ENCODE measurements around the gene AATK.
A peak's percentile ranks its signal among the peaks of the same experiment; 100 is the strongest.
"Not testable (repeated sequence)": the region's sequence is repeated elsewhere in the genome, so short reads cannot be mapped to it uniquely, and the experiment has no call there.

The AATK gene

DNA sequence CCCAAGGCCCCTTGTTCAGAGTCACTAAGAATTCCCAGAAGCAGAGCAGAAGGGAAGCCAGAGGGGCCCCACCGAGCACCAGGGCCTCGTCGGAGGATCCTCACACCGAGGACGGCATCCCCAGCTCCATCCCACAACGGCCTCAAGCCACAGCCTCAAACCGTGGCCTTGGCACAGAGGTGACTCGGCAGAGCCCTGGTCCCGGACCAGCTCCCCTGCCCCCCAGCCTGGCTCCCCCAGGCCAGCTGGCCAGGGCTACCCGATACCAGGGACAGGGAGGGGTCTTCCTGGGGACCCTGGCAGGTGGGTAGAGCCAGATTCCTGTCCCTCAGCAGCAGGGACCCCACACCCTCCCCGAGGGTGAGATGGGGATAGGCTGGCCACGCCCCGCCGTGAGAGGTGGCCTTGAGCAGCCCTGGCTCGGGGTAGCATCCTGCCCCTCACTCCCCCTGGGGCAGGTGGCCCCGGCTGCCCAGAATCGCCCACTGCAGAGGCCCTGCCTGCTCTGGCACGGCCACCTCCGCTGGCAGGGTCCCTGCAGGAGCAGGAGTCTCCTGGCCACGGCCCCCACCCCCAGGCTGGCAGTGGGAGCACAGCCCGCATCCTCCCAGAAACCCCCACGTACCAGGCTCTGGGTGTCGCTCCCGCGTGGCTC lies 6.3 kb downstream of the AATK start:
- no peak for DNase-seq

DNA sequence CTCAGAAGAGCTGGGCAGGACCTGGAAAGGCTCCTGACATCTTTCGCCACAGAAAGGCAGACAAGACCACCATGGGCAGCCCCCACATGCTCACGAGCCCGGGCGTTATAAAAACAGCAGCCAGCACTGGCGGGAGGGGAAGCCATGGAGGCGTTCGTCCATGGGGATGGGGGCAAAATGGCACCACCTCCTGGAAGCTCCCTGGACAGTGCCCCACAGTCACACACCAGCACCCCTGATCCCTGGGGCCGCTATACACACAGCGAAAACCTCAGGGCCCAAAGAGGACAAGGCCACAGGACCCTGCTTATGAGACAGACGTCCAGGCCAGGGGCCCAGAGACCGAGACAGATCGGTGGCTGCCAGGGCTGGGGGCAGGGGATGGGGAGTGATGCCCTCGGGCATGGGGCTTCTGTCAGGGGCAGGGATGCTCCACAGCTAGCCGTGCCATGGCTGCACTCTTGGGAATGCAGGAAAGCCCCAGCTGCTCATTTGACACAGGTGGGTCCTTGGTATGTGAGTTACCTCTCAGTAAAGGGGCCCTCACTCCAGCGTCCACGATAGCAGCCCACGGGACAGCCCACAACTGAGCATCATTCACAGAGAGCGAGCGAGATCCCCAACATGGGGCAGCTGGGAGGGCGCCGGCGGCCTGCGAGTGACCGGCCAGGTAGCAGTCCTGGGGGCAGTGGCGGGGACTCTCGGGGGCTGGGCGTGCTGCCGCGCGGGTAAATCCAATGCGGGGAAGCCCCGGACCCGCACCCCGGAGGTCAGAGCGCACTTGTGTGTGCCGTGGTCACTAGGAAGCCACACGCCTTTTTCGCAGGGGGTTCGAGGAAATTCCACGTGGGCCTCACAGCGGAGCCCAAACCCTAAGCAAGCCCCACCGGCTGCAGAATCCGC lies 7.1 kb downstream of the AATK start:
- no peak for DNase-seq

DNA sequence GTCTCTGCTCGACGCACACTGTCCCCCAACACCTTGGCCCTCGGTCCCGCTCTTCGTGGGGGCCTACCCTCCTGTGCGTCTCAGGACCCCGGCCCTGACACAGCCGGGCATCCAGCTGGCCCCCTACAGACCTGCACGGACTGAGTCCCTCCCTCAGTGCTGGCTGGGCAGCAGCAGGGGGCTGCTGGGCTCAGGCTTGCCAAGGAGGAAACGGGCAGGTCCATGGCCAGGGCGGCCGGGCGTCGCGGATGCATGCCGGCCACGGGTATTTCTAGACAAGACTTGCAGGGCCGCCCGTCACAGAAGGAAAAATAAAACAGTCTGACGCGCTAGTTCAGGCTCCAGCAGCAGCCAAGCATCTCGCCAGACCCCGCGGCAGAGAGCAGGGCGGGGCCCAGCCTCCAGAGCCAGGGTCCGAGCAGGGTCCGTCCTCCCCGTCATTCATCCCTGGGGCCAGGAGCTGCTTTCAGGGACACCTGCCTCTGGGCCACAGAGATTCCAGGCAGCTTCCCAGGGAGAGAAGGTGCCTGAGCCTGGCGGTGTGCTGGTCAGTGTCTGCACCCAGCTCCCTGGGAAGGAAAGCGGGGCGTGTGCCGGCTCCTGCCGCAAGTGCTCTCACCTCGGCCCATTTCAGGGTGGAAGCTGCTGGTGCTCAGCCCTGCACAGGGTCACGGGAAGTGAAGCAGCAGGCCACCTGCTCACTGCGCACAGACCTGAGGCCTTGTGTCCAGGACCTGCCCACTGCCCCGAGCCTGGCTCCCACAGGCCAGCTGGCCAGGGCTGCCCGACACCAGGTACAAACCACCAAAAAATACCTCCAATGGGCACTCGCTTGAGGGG lies 8.0 kb downstream of the AATK start:
- no peak for DNase-seq

DNA sequence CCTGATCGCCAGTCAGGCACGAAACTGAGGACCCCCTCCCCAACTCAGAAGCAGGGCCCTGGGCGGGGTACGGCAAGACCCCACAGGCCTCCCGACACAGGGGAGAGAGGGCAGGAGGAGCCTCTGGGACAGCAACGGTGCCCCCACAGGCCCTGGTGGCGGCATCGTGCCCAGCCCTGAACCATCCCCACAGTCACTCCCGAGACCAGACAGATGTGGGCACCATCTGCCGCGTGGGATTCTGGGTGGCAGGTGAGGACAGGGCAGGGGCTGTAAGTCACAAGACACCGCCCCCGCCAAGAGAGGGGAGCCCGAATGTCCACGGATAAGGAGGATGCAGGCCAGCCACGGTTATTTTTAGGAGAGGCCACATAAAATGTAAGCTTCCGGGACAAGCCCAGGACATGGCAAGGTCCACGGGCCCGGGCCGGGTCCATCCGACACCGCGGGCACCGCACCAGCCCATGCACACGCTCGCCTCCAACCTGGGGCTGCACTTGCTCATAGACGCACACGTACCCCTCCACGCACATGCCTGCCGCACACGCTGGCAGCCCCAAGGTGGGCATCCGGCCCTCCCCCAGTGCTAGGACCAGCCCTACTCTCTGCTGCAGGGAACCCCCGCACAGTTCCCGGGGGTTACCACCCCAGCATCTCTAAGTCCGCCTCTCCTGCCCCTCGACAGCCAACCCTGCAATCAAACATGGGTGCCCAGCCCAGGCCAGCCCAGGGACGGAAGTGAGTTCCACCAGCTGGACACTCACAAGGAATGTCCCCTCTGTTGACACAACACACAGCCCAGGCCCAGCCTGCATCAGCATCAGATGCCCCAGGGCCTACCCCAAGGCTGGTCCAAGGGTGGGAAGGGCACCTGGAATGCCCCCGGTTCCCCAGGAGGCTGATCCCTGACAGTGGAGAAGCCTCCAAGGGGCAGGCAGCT lies 8.9 kb downstream of the AATK start:
- DNase-seq, result no peak

DNA sequence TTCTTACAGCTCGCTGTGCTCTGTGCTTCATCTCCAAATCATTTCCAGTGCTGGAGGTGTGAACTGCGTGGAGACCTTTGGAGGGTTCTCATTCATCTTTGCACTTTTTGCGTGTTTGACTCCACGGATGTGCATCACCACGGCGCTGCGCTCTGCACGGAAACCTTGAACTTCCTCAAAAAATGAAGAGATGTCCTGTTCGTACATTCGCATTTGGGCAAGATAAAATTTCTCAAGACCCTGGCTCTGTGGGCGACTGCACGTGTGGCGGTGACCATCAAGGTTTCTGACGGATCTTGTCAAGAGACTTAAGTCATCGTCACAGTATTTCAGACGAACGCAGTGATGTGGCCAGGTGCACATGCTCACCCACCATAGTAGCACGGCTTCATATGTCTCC lies 11.1 kb downstream of the AATK start:
- no peak for DNase-seq

GRCh38 chr17:81154016-81154415 lies 12.0 kb downstream of the AATK start:
- DNase-seq, result not testable (repeated sequence)

DNA sequence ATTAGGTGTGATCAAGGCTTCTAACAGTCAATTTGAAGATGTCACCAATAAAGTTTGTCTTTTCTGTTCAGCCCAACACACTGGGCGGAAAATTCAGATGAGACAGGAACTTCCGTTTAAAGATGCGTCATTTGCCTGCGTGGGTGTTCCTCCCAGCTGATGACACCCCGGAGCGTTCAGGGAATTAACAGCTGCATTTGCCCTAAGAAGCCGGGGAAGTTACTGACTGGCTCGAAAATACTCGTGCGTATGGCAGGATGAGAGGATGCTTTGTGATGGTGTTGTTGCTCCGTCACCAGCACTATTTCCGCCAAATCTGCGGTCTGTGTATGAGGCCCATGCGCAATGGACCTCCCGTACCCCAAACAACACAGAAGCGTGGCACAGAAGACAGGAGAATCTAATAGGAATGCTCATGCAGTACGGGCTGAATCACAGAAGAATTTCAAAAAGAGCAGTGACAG lies 12.6 kb downstream of the AATK start:
- peak; percentile 95 to 96 for DNase-seq

DNA sequence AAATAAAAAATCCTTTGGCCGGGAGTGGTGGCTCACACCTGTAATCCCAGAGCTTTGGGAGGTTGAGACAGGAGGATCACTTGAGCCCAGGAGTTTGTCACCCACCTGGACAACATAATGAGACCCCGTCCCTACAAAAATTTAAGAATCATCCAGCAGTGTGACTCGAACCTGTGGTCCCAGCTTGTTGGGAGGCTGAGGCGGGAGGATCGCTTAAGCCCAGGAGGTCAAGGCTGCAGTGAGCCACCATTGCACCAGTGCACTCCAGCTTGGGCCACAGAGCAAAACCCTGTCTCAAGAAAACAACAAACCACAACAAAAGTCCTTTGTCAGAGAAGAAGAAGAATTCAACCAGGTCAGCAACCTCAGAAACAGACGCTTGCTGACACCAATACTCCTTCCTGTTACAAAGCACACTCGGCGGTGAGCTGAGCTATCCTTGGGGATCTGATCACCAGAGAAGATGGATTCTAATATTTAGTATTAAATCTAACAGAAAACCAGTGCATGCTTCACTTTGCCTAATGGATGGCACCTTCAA lies 13.7 kb downstream of the AATK start:
- DNase-seq, result no peak

- DNase-seq, result no peak
These were observed 14.7 kb downstream of the AATK start for GRCh38 chr17:81151278-81151677.

DNA sequence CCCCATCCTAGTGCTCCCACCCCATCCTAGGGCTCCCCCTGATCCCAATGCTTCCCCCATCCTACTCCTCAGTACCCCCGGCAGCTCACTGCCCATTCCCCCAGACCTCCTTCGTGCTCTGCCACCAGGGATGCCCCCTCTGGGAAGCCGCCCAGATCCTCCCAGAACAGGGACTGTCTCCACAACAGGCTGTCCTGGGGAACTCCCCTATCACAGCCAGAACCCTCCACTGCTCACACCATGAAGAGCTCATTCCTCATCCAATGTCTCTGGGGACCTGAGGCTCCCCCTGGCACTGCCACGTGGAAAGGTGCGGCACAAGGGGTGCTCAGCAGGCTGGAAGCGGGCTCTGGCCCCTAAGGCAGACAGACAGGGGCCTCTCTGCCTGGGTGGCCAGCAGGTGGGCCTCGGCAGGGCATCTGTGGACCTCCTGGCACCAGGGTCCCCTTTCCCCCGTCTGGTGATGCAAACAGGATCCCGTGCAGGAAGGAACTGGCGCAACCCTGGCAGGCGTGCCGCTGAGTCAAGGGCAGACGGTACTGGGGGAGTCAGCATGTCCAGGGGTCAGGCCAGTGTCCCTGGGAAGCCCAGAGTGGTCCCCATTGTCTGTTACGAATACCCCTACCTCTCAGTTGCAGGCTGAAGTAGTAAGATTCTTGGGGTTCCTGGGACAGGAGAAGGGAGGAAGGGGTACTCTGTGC lies 15.5 kb downstream of the AATK start:
- DNase-seq, result peak; percentile 30 to 48

DNA sequence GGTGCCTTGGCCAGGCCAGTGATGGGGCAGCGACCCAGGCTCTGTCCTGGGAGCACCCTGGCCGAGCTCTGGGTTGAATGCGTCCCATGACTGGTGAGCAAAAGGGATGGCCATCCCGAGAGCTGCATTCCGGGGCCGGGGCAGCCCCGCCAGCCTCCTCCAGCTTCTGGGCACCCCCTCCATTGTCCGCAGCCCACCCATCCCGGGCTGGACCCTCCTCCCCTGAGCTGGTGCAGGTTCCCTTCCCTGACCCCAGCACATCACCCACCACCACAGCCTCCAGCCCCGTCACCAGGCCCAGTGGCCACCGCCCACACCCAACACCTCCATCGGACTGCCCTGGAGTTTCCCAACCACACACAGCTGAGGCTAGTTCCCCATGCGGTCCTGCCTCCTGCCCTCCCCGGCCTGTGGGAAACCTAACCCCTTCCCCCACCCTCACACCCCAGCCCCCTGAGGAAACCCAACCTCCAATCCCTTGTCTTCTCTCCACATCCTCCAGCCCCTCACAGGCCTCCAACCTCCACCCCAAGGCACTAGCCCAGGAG lies 17.0 kb downstream of the AATK start:
- no peak for DNase-seq

- no peak for DNase-seq
These were observed 17.4 kb downstream of the AATK start for GRCh38 chr17:81148571-81148970.

GRCh38 chr17:81147701-81148100 lies 18.3 kb downstream of the AATK start:
- DNase-seq, result no peak

DNA sequence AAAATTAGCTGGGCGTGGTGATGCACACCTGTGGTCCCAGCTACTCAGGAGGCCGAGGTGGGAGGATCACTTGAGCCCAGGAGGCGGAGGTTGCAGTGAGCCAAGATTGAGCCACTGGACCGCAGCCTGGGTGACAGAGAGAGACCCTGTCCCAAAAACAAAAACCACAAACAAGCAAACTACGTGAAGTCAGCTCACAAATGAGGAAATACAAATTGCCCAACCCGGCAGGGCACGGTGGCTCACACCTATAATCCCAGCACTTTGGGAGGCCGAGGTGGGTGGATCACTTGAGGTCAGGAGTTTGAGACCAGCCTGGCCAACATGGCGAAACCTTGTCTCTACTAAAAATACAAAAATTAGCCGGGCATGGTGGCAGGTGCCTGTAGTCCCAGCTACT lies 19.8 kb downstream of the AATK start:
- DNase-seq, result not testable (repeated sequence)

GRCh38 chr17:81144423-81144781 lies 21.6 kb downstream of the AATK start:
- no peak for DNase-seq

GRCh38 chr17:81143717-81144422 lies 22.2 kb downstream of the AATK start:
- DNase-seq, result no peak

GRCh38 chr17:81143200-81143527 lies 22.9 kb downstream of the AATK start:
- DNase-seq, result no peak

DNA sequence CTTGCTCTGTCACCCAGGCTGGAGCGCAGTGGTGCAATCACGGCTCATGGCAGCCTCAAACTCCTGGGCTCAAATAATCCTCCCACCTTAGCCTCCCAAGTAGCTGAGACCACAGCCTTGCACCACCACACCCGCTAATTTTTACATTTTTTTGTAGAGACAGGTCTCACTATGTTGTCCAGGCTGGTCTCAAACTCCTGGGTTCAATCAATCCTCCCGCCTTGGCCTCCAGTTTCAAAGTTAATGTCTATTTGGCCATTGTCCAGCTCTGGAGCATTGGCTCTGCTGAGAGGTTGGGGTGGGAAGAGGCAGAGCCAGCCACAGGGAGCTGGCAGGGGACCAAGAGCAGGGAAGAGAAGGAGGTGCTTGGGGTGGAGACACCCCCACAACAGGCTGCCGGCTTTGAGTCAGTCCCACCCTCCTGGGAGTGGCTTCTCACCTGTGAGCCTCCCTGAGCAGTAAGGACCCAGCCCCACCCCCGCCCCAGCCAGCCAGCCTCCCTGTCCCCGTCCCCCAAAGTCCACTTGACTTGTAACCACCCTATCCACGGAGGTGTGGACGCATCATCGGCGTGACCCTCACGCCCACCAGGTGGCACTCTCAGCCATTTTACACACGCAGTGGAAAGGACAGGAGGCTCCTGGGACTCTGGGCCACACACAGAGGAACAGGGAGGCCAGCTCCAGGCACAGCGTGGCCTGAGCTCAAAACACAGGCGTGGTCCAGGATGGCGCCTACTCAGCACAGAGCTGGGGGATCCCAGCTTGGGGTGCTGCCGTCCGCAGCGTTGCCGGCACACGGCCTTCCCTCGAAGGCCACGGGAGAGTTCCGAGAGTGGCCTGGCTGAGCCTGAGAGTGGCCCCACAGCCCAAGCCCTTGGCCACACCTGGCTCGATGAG lies 23.5 kb downstream of the AATK start:
- peak; percentile 78 to 80 for DNase-seq

DNA sequence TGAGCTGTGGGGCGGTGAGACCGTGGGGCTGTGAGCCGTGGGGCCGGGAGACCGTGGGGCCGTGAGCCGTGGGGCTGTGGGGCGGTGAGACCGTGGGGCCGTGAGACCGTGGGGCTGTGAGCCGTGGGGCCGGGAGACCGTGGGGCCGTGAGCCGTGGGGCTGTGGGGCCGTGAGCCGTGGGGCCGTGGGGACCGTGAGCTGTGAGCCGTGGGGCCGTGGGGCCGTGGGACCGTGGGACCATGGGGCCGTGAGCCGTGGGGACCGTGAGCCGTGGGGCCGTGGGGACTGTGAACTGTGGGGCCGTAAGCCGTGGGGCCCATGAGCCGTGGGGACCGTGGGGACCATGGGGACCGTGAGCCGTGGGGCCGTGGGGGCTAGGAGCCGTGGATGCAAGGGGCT lies 25.3 kb downstream of the AATK start:
- DNase-seq, result no peak

Data from Kasumi-1 (cell line).